GM21619 (cell line): ENCODE data around the gene RBM26.

ENCODE experiments used
- ATAC-seq: cut with Tn5 transposase; IDR thresholded peaks from one replicate; pipeline ENCODE4 v1.9.1; 2021; ENCODE audit not compliant: unreplicated experiment

The RBM26 gene, protein sequence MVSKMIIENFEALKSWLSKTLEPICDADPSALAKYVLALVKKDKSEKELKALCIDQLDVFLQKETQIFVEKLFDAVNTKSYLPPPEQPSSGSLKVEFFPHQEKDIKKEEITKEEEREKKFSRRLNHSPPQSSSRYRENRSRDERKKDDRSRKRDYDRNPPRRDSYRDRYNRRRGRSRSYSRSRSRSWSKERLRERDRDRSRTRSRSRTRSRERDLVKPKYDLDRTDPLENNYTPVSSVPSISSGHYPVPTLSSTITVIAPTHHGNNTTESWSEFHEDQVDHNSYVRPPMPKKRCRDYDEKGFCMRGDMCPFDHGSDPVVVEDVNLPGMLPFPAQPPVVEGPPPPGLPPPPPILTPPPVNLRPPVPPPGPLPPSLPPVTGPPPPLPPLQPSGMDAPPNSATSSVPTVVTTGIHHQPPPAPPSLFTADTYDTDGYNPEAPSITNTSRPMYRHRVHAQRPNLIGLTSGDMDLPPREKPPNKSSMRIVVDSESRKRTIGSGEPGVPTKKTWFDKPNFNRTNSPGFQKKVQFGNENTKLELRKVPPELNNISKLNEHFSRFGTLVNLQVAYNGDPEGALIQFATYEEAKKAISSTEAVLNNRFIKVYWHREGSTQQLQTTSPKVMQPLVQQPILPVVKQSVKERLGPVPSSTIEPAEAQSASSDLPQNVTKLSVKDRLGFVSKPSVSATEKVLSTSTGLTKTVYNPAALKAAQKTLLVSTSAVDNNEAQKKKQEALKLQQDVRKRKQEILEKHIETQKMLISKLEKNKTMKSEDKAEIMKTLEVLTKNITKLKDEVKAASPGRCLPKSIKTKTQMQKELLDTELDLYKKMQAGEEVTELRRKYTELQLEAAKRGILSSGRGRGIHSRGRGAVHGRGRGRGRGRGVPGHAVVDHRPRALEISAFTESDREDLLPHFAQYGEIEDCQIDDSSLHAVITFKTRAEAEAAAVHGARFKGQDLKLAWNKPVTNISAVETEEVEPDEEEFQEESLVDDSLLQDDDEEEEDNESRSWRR

DNA sequence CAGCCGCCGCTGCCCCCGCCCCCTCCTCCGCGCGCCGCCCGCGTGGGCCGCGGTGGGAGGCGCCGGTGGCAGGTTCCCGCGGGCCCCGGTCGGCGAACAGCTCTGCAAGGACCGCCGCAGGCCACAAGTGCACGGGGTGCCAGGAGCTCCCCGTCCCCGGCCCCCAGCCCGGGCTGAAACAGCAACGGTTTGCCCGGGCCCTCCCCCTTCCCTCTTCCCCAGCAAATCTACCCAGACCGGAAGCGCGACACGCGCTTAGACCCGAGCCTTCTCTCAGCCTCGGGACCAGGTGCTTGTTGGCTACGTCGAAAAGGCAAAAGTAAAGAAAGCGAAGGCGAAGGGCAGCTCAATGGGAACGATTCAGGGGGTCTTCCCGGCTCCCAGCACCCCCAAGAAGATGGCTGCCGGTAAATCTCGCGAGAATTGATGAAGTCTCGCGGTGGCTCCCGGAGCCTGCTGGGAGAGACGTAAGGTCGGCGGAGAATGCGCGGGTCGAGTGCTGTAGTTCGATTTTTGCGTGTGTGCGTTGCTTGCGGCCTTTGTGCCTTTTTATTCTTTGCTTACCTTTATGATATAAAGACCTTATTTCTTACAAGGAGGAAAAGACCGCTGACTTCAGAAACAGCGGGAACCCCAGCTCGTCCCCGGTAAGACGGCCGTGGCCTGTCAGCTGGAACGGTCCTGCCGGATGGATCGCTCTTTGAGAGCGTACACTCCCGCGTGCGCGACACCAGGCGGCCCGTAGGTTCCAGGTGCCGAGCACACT is at the start of gene RBM26:
Gene RBM26, minus strand, starts transcription at position 425 of the 766 bp plus-strand sequence. CDS start 481 bp downstream, outside the sequence.
- ATAC-seq: peak; percentile 77

DNA sequence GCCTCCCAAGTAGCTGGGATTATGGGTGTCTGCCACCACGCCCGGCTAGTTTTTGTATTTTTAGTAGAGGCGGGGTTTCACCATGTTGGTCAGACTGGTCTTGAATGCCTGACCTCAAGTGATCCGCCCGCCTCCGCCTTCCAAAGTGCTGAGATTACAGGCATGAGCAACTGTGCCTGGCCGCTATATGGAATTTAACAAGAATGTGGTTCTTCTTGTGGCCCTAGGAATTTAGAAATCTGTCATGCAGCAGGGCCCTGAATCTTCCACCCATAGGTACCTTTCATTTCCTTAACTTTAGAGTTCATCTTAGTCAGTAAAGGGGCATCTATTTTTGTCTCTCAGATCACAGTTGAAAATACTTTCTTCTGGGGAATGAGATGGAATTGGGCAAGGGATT is 49.3 kb upstream of the RBM26 start:
- ATAC-seq: no peak

DNA sequence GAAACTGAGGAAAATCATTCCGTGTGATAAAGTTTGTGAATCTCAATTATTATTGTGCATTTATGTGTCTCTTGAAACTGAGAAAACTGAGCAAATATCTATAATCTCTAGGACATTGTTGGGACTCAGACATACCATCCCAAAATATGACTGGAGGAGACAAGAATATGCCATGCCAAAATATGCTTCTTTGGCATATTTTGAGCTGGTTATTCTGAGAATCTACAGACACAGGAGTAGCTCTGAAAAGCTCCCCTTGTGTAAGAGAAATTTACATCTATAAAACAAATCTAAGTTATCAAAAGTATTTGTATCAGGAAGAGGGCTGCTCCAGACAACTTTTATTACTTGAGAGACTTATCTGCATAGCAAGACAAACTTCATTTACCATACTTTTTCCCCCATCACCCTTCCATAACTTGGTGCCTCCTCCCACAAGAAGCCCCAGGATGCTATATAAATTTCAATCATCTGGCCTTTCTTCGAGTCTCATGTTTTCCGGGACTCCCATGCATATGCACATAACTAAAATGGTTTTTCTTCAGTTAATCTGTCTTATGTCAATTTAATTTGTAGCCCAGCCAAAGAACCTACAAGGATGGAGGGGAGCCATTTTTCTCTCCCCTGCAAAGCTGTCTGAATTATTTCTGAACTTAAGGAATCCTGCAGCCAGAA is 46.3 kb upstream of the RBM26 start:
- ATAC-seq: no peak

GRCh38 chr13:79451500-79451962 is 45.5 kb upstream of the RBM26 start:
- ATAC-seq: peak; percentile 99

DNA sequence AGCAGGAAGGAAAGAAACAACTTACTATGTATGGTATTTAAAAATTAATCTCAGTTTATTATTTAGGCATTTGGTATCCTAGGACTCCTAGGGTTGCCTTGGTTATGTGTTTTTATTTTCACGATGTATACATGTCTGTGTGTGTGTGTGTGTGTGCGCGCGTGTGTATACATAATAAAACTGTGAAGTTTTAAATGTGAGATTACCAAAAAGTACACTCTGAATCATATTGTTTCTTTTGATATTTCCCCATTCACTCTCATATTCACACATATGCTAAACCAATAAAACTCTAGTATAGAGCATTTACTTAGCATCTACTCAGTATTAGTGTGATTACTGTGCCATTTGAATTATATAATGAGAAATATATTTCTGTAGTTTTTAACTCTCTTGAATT is 44.1 kb upstream of the RBM26 start:
- no peak for ATAC-seq

GRCh38 chr13:79448413-79448812 is 42.4 kb upstream of the RBM26 start:
- ATAC-seq: peak; percentile 26

GRCh38 chr13:79447741-79448140 is 41.7 kb upstream of the RBM26 start:
- ATAC-seq: no peak

GRCh38 chr13:79447141-79447540 is 41.1 kb upstream of the RBM26 start:
- ATAC-seq: no peak

DNA sequence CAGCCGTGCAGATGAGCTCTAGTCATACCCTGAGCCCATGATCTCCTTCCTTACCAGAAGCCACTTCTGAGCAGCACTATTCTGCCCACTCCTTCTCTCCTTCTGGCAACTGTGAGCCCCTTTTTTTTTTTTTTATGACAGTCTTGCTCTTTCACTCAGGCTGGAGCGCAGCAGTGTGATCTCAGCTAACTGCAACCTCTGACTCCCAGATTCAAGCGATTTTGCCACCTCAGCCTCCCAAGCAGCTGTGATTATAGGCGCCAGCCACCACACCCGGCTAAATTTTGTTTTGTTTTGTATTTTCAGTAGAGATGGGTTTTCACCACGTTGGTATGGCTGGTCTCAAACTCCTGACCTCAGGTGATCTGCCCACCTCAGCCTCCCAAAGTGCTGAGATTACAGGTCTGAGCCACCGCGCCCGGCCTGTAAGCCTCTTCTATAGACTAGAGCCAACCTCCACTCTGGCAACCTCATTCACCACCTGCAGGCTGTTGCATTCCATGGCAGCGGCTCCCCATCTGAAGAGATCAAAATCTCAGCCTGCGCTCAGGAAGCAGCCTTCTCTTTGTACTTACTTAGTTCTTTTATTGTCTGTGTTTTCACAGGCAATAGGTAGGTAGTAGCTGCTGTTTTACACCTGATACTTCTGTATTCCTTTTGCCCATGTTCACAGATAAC is 40.1 kb upstream of the RBM26 start:
- ATAC-seq: no peak

DNA sequence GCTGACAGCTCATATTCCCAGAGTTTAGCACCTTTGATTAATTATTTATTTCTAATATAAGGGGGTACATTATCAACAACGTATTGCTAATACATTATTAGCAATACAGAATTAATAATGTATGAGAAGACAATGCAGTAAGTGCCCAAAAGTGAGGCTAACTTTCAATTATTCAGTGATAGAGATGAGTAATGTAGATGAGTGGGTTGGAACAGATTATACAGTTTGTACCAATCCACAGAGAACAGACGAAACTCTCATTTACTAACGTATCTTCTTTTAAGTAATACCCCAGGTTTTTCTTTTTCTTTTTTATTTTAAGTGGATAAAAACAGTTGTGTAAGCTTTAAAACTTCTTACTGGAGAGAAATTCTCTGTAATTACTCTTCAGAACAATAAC is 36.7 kb upstream of the RBM26 start:
- no peak for ATAC-seq

GRCh38 chr13:79442221-79442620 is 36.2 kb upstream of the RBM26 start:
- no peak for ATAC-seq

DNA sequence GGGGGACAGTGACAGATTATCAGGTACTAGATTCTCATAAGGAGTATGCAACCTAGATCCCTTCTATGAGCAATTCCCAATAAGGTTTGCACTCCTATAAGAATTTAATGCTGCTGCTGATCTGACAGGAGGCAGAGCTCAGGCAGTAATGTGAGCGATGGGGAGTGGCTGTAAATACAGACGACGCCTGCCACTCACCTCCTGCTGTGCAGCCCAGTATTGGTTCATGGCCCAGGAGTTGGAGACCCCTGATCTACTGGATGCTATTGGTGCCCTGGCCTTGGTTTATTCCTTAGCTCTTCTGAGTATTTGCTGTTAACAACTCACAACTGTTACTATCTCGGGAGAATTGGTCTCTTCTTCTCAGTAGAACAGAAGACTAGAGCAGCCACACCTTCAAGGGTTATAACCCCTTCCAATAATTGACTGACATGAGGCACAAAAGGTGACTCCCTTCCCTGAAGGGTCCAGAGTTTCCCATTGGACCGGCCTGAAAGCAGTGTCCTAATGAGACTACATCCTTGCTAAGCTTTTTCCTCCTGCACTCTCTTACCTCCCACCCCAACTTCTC is 35.0 kb upstream of the RBM26 start:
- ATAC-seq: no peak

GRCh38 chr13:79439275-79439674 is 33.2 kb upstream of the RBM26 start:
- no peak for ATAC-seq

GRCh38 chr13:79435561-79435990 is 29.5 kb upstream of the RBM26 start:
- ATAC-seq: no peak

DNA sequence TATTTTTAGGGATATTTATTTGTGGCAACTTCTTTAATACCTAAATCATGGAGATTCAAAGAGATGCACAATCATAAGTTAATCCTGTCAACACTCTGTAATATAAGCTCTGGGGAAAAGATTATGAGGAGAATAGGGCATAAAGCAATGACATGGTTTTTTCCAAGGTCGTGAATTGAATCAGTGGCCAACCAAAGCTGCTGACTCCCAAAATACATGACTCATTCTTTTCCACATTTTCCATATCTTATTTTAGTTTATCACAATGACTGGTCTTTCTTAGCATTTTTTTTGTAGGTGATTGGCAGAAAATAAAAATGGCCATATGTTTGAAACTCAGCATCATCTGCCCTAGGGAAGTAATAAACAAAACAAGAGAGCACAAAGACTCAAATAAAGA is 28.5 kb upstream of the RBM26 start:
- no peak for ATAC-seq

- no peak for ATAC-seq
Measured at GRCh38 chr13:79432992-79433391, 26.9 kb upstream of the RBM26 start.

GRCh38 chr13:79432086-79432485 is 26.0 kb upstream of the RBM26 start:
- no peak for ATAC-seq

DNA sequence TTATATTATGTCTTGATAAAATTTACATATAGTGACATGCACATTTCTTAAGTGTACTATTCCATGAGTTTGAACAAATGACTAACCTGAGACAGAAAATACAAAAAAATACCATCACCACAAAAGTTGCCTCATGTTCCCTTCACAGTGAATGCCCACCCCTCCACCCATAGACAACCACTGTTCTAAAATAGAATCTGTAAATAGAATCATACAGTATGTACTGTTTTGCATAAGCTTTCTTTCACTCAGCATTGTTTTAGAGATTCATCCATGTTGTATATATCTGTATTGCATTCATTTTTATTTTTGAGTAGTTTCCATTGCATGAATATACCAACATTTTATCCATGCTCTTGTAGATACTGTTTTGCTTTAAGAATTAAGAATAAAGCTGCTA is 23.3 kb upstream of the RBM26 start:
- no peak for ATAC-seq

DNA sequence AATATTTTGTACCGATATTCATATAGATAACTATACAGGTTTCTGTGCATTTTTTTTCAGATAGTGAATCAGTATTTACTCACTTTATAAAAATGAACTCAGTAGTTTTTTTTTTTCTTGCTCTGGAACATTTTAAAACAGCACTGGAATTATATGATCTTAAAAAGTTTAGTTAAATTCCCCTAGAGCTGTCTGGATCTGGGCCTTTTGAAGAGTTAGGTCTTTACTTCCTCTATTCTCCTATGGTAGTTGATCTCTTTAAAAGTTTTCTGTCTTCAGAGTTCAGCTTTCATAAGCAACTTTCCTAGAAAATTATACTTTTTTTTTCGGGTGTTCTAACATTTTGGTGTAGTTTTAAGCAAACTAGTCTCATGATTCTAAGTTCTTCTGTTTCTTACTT is 21.8 kb upstream of the RBM26 start:
- ATAC-seq: no peak
